ENCODE results near the gene DESI1.
"Not testable (repeated sequence)": the region's sequence is repeated elsewhere in the genome, so short reads cannot be mapped to it uniquely, and the experiment has no call there.

The DESI1 gene

GRCh38 chr22:41600976-41601375, 19.9 kb downstream of the DESI1 start:
- H3K36me3 ChIP-seq (ENCODE audit: control insufficient read depth in 1 of 2, insufficient read depth in 2 of 2, low read length in 2 of 2), result peaks cover 24 to 31% of the 10 kb centered on the region in 2 donors
- H3K9me3 ChIP-seq (ENCODE audit: control insufficient read depth in 1 of 2, low read length in 2 of 2), result no peaks in the 10 kb centered on the region
- no peaks in the 10 kb centered on the region for H3K27me3 ChIP-seq (ENCODE audit: low read depth, low read length)
- H3K4me3 ChIP-seq (ENCODE audit: low read depth in 1 of 2, low read length in 2 of 2), result no peak overlapping the region
- no peak overlapping the region for H3K27ac ChIP-seq (ENCODE audit: low read length)
- H3K4me1 ChIP-seq (ENCODE audit: control insufficient read depth in 1 of 2, insufficient read depth in 2 of 2, low read length in 2 of 2), result no peaks in the 10 kb centered on the region

- H3K36me3 ChIP-seq (ENCODE audit: control insufficient read depth in 1 of 2, insufficient read depth in 2 of 2, low read length in 2 of 2), result peaks cover 17 to 24% of the 10 kb centered on the region in 2 donors
- H3K27ac ChIP-seq (ENCODE audit: low read length), result no peak overlapping the region
- no peak overlapping the region for H3K4me3 ChIP-seq (ENCODE audit: low read depth in 1 of 2, low read length in 2 of 2)
- no peaks in the 10 kb centered on the region for H3K9me3 ChIP-seq (ENCODE audit: control insufficient read depth in 1 of 2, low read length in 2 of 2)
- H3K27me3 ChIP-seq (ENCODE audit: low read depth, low read length), result no peaks in the 10 kb centered on the region
- H3K4me1 ChIP-seq (ENCODE audit: control insufficient read depth in 1 of 2, insufficient read depth in 2 of 2, low read length in 2 of 2), result no peaks in the 10 kb centered on the region
These were observed 21.8 kb downstream of the DESI1 start for GRCh38 chr22:41598891-41599635.

- Histone ChIP-seq H3K9me3 (ENCODE audit: control insufficient read depth in 1 of 2, low read length in 2 of 2) (no peaks in the 10 kb centered on the region), H3K4me1 (ENCODE audit: control insufficient read depth in 1 of 2, insufficient read depth in 2 of 2, low read length in 2 of 2) (no peaks in the 10 kb centered on the region), H3K27me3 (ENCODE audit: low read depth, low read length) (no peaks in the 10 kb centered on the region), H3K36me3 (ENCODE audit: control insufficient read depth in 1 of 2, insufficient read depth in 2 of 2, low read length in 2 of 2) (peaks cover 14 to 23% of the 10 kb centered on the region in 2 donors), H3K4me3 (ENCODE audit: low read depth in 1 of 2, low read length in 2 of 2) (no peak overlapping the region), H3K27ac (ENCODE audit: low read length) (no peak overlapping the region)
These were observed 22.8 kb downstream of the DESI1 start for GRCh38 chr22:41598081-41598480.

GRCh38 chr22:41597635-41597953, 23.2 kb downstream of the DESI1 start:
- H3K9me3 ChIP-seq (ENCODE audit: control insufficient read depth in 1 of 2, low read length in 2 of 2), result no peaks in the 10 kb centered on the region
- no peak overlapping the region for H3K27ac ChIP-seq (ENCODE audit: low read length)
- peaks cover 11 to 18% of the 10 kb centered on the region in 2 donors for H3K36me3 ChIP-seq (ENCODE audit: control insufficient read depth in 1 of 2, insufficient read depth in 2 of 2, low read length in 2 of 2)
- no peaks in the 10 kb centered on the region for H3K4me1 ChIP-seq (ENCODE audit: control insufficient read depth in 1 of 2, insufficient read depth in 2 of 2, low read length in 2 of 2)
- H3K27me3 ChIP-seq (ENCODE audit: low read depth, low read length), result no peaks in the 10 kb centered on the region
- H3K4me3 ChIP-seq (ENCODE audit: low read depth in 1 of 2, low read length in 2 of 2), result no peak overlapping the region

DNA sequence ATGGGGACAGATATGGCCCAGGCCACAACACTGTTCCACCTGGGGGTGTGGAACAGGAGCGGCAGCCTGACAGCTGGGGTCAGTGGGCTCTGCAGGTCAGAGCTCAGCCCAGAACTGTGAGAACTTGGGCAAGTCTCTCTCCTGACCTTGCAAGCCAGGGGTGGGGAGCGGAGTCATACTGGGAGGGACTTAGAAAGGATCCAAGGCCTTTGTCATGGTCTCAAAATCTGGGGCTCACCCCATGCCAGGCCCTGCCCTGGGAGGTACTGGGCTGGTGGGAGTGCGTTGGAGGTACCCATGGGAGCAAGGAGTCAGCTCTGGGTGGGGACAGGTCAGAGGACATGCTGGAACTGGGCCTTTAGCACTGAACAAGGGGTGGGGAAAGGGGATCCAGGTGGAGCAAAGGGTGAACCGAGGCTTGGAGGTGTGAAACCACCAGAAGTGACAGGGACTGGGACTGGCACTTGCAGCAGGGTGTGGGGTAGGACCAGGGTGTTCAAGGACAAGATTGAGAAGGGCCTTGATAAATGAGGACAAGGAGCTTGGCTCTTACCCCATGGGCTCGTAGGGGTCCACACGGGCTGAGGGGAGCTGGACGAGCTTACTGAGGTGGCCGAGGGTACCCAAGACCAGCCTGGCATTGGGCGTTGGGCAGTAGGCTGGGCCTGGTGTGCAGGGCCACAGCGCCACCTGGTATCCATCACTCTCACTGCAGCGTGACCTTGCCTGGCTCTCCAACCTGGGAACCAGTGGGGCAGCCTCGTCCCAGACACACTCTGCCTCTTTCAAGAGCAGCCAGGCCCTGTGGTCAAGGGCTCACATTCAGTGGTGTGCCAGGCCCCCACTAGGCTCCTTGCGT, 23.8 kb downstream of the DESI1 start:
- H3K4me3 ChIP-seq (ENCODE audit: low read depth in 1 of 2, low read length in 2 of 2), result no peak overlapping the region
- H3K27ac ChIP-seq (ENCODE audit: low read length), result no peak overlapping the region
- H3K27me3 ChIP-seq (ENCODE audit: low read depth, low read length), result no peaks in the 10 kb centered on the region
- no peaks in the 10 kb centered on the region for H3K9me3 ChIP-seq (ENCODE audit: control insufficient read depth in 1 of 2, low read length in 2 of 2)
- no peaks in the 10 kb centered on the region for H3K4me1 ChIP-seq (ENCODE audit: control insufficient read depth in 1 of 2, insufficient read depth in 2 of 2, low read length in 2 of 2)
- peaks cover 11 to 13% of the 10 kb centered on the region in 2 donors for H3K36me3 ChIP-seq (ENCODE audit: control insufficient read depth in 1 of 2, insufficient read depth in 2 of 2, low read length in 2 of 2)

DNA sequence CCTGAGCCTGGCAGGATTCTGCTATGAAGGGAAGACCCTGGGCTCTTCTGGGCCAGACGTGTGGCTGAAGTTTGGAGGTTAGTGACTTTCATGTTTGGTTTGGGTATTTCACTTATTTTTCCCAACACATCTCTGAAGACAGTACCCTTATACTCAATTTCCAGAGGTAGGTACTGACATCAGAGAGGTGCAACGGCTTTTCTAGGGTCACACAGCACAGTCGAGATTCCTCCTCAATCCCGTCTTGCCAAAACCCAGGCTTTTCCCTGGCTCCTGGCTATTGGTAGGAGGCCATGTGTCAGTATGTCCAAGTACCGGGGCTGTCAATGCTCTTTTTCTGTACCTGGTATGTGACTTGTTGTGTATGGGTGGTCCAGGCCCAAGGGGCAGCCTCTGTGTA, 25.1 kb downstream of the DESI1 start:
- no peaks in the 10 kb centered on the region for H3K27me3 ChIP-seq (ENCODE audit: low read depth, low read length)
- H3K36me3 ChIP-seq (ENCODE audit: control insufficient read depth in 1 of 2, insufficient read depth in 2 of 2, low read length in 2 of 2), result peaks cover 5 to 6% of the 10 kb centered on the region in 2 donors
- no peaks in the 10 kb centered on the region for H3K4me1 ChIP-seq (ENCODE audit: control insufficient read depth in 1 of 2, insufficient read depth in 2 of 2, low read length in 2 of 2)
- H3K9me3 ChIP-seq (ENCODE audit: control insufficient read depth in 1 of 2, low read length in 2 of 2), result no peaks in the 10 kb centered on the region
- H3K27ac ChIP-seq (ENCODE audit: low read length), result no peak overlapping the region
- H3K4me3 ChIP-seq (ENCODE audit: low read depth in 1 of 2, low read length in 2 of 2), result no peak overlapping the region

DNA sequence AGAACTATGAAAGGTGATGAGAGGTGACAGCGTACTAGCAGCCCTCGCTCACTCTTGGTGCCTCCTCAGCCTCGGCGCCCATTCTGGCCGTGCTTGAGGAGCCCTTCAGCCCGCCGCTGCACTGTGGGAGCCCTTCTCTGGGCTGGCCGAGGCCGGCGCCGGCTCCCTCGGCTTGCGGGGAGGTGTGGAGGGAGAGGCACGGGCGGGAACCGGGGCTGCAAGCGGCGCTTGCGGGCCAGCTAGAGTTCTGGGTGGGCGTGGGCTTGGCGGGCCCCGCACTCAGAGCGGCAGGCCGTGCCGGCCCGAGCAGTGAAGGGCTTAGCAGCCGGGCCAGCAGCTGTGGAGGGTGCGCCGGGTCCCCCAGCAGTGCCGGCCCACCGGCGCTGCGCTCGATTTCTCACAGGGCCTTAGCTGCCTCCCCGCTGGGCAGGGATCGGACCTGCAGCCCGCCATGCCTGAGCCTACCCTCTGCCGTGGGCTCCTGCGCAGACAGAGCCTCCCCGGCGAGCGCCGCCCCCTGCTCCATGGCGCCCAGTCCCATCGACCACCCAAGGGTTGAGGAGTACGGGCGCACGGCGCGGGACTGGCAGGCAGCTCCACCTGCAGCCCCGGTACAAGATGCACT, 27.4 kb downstream of the DESI1 start:
- H3K27me3 ChIP-seq (ENCODE audit: low read depth, low read length); H3K4me3 ChIP-seq (ENCODE audit: low read depth in 1 of 2, low read length in 2 of 2); H3K4me1 ChIP-seq (ENCODE audit: control insufficient read depth in 1 of 2, insufficient read depth in 2 of 2, low read length in 2 of 2); H3K36me3 ChIP-seq (ENCODE audit: control insufficient read depth in 1 of 2, insufficient read depth in 2 of 2, low read length in 2 of 2); H3K9me3 ChIP-seq (ENCODE audit: control insufficient read depth in 1 of 2, low read length in 2 of 2); H3K27ac ChIP-seq (ENCODE audit: low read length): not testable (repeated sequence)

DNA sequence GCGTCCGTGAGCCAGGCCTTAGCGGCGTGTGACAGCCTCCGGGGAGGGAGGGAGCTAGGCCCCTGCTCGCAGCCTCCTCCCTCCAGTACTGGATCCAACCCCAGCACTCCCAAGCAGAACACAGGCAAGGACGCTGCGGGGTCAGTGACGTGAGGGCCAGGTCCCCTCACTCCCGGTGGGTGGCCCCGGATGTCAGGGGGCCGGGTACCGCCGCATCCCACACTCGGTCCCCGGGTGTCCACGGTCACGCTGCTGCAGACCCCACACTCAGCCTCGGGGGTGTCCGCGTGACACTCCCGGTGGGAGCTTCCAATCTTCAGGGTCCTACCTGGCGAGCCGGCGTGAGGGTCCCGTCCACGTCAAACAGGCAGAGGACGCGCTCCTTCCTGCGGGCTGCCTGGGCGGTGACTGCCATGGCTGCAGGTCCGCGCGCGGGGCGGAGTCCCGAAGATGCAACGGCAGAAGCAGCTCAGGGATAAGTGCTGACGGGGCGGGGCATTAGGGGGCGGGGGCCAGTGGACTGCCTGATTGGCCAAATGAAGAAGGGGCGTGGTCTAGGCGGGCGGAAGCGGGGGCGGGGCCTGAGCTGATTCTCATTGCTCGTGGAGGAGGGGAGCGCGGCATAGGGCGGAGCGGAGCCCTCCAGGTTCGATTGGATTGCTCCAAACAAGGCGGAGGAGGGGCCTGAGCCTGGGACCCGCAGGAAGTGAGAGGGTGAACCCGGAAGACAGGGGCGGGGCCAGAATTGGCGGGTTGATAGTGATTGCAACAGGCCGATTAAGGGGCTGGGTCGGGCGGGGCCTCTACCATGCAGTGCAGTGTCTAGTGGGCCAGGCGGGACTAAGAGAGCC, 31.2 kb downstream of the DESI1 start, which contains the start of gene PMM1:
TSS of gene PMM1 (minus strand) at position 450 of the 851 bp plus-strand sequence. CDS start at position 415, 35 bp downstream.
- Histone ChIP-seq H3K27me3 (ENCODE audit: low read depth, low read length) (no peaks in the 10 kb centered on the region), H3K36me3 (ENCODE audit: control insufficient read depth in 1 of 2, insufficient read depth in 2 of 2, low read length in 2 of 2) (peaks cover 3 to 5% of the 10 kb centered on the region in 2 donors), H3K4me3 (ENCODE audit: low read depth in 1 of 2, low read length in 2 of 2) (peak within 1 kb of the TSS; percentile 80 to 99), H3K4me1 (ENCODE audit: control insufficient read depth in 1 of 2, insufficient read depth in 2 of 2, low read length in 2 of 2) (peaks cover 0 to 14% of the 10 kb centered on the region in 2 donors), H3K27ac (ENCODE audit: low read length) (peak within 1 kb of the TSS; percentile 90), H3K9me3 (ENCODE audit: control insufficient read depth in 1 of 2, low read length in 2 of 2) (no peaks in the 10 kb centered on the region)

GRCh38 chr22:41587347-41587723, 33.5 kb downstream of the DESI1 start:
- Histone ChIP-seq H3K4me1 (ENCODE audit: control insufficient read depth in 1 of 2, insufficient read depth in 2 of 2, low read length in 2 of 2) (peaks cover 0 to 14% of the 10 kb centered on the region in 2 donors), H3K4me3 (ENCODE audit: low read depth in 1 of 2, low read length in 2 of 2) (no peak overlapping the region), H3K27ac (ENCODE audit: low read length) (no peak overlapping the region), H3K27me3 (ENCODE audit: low read depth, low read length) (no peaks in the 10 kb centered on the region), H3K36me3 (ENCODE audit: control insufficient read depth in 1 of 2, insufficient read depth in 2 of 2, low read length in 2 of 2) (peaks cover 22 to 26% of the 10 kb centered on the region in 2 donors), H3K9me3 (ENCODE audit: control insufficient read depth in 1 of 2, low read length in 2 of 2) (no peaks in the 10 kb centered on the region)

DNA sequence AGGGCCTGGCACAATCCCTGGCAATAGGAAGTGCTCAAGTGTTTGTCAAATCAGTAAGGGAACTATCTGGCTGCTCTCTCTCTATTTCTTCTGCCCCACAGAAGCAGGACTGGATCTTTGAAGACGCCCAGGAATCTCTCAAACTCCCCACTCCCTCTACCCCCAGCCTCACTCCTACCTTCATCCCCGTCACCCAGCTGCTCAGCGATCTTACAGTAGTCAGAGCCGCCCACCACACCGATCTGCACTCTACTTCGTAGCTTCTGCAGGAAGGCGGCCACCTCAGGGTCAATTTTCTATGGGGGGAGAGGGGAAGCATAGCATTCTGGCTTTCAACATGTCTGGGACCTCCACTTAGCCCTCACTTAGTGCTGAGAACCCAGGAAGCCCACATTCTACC, 34.9 kb downstream of the DESI1 start:
- no peaks in the 10 kb centered on the region for H3K27me3 ChIP-seq (ENCODE audit: low read depth, low read length)
- H3K36me3 ChIP-seq (ENCODE audit: control insufficient read depth in 1 of 2, insufficient read depth in 2 of 2, low read length in 2 of 2), result peaks cover 23 to 32% of the 10 kb centered on the region in 2 donors
- peaks cover 0 to 14% of the 10 kb centered on the region in 2 donors for H3K4me1 ChIP-seq (ENCODE audit: control insufficient read depth in 1 of 2, insufficient read depth in 2 of 2, low read length in 2 of 2)
- H3K9me3 ChIP-seq (ENCODE audit: control insufficient read depth in 1 of 2, low read length in 2 of 2), result no peaks in the 10 kb centered on the region
- no peak overlapping the region for H3K4me3 ChIP-seq (ENCODE audit: low read depth in 1 of 2, low read length in 2 of 2)
- no peak overlapping the region for H3K27ac ChIP-seq (ENCODE audit: low read length)

Data from muscle layer of duodenum (tissue), 2 donors.